ENCODE data around the gene IL1RN. TPM values are rescaled to one million over a fixed set of nuclear protein-coding genes. Genes with fewer than 3 reads are reported as not detected.

Gene IL1RN
- total and polyA plus RNA-seq, 2 of the 13 experiments (the other 11 are each of a cell fraction or from before 2014, with no cell fraction given) = 21.2 to 101 TPM

DNA sequence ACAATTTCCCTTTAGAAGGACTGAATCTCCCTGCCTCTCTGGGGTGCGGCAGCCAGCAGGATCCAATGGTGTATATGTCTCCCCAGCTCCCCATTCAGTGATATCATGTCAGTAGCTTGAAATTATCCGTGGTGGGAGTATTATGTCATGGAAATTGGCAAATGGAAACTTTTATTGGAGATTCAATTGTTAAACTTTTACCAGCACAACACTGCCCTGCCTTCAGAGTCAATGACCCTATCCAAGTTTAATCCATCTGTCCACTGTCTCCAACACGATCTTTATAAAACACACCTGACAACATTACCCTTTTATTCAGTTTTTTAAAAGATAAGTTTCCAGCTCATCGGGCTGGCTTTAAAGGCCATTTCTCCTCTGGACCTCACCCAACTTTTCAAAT, 5.0 kb upstream of the IL1RN start (continued):
- no peak for TF ChIP-seq EP300 (IDR thresholded peaks at IDR 0.05; ENCODE audit: low read depth in 2 of 2, low read length in 2 of 2)
- TF ChIP-seq EP300 (CRISPR knock-in tag; IDR thresholded peaks at IDR 0.05; ENCODE audit: borderline replicate concordance) = no peak
- no peak for TF ChIP-seq IKZF1 (IDR thresholded peaks at IDR 0.05)
- TF ChIP-seq TOE1 (CRISPR knock-in tag; IDR thresholded peaks at IDR 0.05) = no peak
- TF ChIP-seq GFI1 (CRISPR knock-in tag; IDR thresholded peaks at IDR 0.05; ENCODE audit: borderline replicate concordance) = no peak
- TF ChIP-seq, protein P1, sequence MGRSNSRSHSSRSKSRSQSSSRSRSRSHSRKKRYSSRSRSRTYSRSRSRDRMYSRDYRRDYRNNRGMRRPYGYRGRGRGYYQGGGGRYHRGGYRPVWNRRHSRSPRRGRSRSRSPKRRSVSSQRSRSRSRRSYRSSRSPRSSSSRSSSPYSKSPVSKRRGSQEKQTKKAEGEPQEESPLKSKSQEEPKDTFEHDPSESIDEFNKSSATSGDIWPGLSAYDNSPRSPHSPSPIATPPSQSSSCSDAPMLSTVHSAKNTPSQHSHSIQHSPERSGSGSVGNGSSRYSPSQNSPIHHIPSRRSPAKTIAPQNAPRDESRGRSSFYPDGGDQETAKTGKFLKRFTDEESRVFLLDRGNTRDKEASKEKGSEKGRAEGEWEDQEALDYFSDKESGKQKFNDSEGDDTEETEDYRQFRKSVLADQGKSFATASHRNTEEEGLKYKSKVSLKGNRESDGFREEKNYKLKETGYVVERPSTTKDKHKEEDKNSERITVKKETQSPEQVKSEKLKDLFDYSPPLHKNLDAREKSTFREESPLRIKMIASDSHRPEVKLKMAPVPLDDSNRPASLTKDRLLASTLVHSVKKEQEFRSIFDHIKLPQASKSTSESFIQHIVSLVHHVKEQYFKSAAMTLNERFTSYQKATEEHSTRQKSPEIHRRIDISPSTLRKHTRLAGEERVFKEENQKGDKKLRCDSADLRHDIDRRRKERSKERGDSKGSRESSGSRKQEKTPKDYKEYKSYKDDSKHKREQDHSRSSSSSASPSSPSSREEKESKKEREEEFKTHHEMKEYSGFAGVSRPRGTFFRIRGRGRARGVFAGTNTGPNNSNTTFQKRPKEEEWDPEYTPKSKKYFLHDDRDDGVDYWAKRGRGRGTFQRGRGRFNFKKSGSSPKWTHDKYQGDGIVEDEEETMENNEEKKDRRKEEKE (IDR thresholded peaks at IDR 0.05) = no peak
- no peak for TF ChIP-seq JUN (CRISPR knock-in tag; IDR thresholded peaks at IDR 0.05)
- no peak for TF ChIP-seq ZNF138 (CRISPR knock-in tag; IDR thresholded peaks at IDR 0.05; ENCODE audit: low read depth)
- no peak for TF ChIP-seq LCORL (IDR thresholded peaks at IDR 0.05)
- TF ChIP-seq LCORL (CRISPR knock-in tag; IDR thresholded peaks at IDR 0.05) = no peak
- TF ChIP-seq HOXA5 (CRISPR knock-in tag; IDR thresholded peaks at IDR 0.05) = no peak
- TF ChIP-seq KDM3A (CRISPR knock-in tag; IDR thresholded peaks at IDR 0.05; ENCODE audit: low read depth) = no peak
- TF ChIP-seq, protein P2, sequence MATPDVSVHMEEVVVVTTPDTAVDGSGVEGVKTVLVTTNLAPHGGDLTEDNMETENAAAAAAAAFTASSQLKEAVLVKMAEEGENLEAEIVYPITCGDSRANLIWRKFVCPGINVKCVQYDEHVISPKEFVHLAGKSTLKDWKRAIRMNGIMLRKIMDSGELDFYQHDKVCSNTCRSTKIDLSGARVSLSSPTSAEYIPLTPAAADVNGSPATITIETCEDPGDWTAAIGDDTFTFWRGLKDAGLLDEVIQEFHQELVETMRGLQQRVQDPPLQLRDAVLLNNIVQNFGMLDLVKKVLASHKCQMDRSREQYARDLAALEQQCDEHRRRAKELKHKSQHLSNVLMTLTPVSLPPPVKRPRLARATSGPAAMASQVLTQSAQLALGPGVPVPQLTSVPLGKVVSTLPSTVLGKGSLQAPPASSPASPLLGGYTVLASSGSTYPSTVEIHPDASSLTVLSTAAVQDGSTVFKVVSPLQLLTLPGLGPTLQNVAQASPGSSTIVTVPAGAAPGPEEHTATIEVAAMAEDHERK (CRISPR knock-in tag; IDR thresholded peaks at IDR 0.05; ENCODE audit: low read depth) = no peak
- no peak for TF ChIP-seq ZNF781 (CRISPR knock-in tag; IDR thresholded peaks at IDR 0.05; ENCODE audit: borderline replicate concordance, not compliant biosample characterization)
